ENCODE results near the gene ABHD2. TPM values are rescaled to one million over a fixed set of nuclear protein-coding genes. Genes with fewer than 3 reads are reported as not detected.

The ABHD2 gene
- total RNA-seq, 2 donors from 2014 or later, result 50.8 to 136 TPM

DNA sequence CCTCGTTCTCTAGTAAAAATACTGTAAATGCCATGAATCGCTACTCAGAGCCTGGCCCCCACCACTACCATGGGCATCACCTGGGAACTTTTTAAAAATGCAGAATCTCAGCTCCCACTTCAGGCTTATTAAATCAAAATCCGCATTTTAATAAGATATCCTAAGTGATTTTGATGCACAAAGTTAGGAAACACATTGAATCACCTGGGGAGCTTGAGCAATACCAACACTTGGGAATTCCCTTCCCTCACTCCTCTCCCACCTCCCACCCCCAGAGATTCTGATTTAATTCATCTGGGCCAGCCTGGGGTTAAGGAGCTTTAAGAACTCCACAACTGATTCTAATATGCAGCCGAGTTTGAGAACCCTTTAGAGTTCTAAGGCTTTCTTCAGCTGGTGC is 106.4 kb downstream of the ABHD2 start:
- no peak for TF ChIP-seq POLR2A (IDR thresholded peaks at IDR 0.05)
- TF ChIP-seq, protein P1, sequence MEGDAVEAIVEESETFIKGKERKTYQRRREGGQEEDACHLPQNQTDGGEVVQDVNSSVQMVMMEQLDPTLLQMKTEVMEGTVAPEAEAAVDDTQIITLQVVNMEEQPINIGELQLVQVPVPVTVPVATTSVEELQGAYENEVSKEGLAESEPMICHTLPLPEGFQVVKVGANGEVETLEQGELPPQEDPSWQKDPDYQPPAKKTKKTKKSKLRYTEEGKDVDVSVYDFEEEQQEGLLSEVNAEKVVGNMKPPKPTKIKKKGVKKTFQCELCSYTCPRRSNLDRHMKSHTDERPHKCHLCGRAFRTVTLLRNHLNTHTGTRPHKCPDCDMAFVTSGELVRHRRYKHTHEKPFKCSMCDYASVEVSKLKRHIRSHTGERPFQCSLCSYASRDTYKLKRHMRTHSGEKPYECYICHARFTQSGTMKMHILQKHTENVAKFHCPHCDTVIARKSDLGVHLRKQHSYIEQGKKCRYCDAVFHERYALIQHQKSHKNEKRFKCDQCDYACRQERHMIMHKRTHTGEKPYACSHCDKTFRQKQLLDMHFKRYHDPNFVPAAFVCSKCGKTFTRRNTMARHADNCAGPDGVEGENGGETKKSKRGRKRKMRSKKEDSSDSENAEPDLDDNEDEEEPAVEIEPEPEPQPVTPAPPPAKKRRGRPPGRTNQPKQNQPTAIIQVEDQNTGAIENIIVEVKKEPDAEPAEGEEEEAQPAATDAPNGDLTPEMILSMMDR (IDR thresholded peaks at IDR 0.05), result no peak
- Histone ChIP-seq H3K9me3 (no peaks in the 10 kb centered on the region), H3K4me3 (no peak overlapping the region), H3K4me1 (peaks cover 37% of the 10 kb centered on the region), H3K27ac (no peak overlapping the region), H3K36me3 (replicated peaks in 1 of 2; ENCODE audit: insufficient read depth in 1 of 2, low read depth in 2 of 2) (peaks cover 3 to 36% of the 10 kb centered on the region in 2 donors), H3K27me3 (no peaks in the 10 kb centered on the region)
- intact Hi-C loops (cut with DNase I), result no loop called here
- no peak for ATAC-seq
- WGBS, 2 donors, result 78 to 87% methylated on average over 4 of the region's 4 CpGs
- no peak for DNase-seq

DNA sequence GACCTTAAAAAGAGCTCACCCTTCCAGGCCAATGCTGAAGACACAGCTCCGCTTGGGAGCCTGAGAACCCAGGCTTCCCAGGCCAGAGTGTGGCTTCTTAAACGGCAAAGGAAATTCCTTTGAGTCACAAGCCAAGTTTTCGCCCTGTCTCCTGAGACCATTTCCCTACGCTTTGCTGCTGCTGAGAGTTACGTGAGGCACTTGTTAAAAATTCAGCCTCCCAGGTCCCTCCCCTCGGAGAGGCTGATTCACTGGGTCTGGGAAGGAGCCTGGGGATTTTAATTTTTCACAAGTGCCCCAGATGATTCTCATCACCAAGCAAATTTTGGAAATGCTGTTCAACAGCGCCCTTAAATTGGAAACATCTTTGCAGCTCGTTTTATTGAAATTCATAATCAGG is 107.6 kb downstream of the ABHD2 start:
- peaks cover 3 to 33% of the 10 kb centered on the region in 2 donors for H3K36me3 ChIP-seq (replicated peaks in 1 of 2; ENCODE audit: insufficient read depth in 1 of 2, low read depth in 2 of 2)
- peaks cover 49% of the 10 kb centered on the region for H3K4me1 ChIP-seq
- no peak for DNase-seq
- 86 to 90% methylated on average over 8 of the region's 8 CpGs for WGBS, 2 donors
- no peak overlapping the region for H3K4me3 ChIP-seq
- H3K27me3 ChIP-seq, result no peaks in the 10 kb centered on the region
- no peaks in the 10 kb centered on the region for H3K9me3 ChIP-seq
- H3K27ac ChIP-seq, result peak overlapping the region in 3 of 4 donors; percentile 6 to 85 (median 85)
- intact Hi-C loops (cut with DNase I), result no loop called here
- TF ChIP-seq, protein P1 (IDR thresholded peaks at IDR 0.05), result no peak
- TF ChIP-seq POLR2A (IDR thresholded peaks at IDR 0.05), result no peak
- no peak for ATAC-seq

DNA sequence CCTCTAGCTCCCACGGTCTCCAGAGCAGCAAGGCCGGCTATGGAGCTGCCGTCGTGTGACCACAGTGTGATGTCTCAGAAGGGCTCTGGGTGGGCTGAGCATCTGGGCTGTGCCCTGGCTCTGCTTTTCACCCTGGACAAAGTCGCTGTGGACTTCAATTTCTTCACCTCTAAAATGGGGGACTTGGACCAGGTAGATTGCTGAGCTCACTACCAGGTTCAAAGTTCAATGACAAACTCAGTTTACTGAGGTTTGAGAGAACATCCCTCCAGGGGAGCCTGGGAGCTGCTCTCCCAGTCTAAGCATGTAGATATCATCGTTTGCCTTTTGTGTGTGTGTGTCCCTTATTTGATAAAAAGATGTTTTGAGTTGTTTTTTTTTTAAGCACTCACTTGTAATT is 108.0 kb downstream of the ABHD2 start:
- H3K27me3 ChIP-seq, result no peaks in the 10 kb centered on the region
- DNase-seq (no peak), ATAC-seq (no peak)
- TF ChIP-seq, protein P1 (IDR thresholded peaks at IDR 0.05), result no peak
- TF ChIP-seq POLR2A (IDR thresholded peaks at IDR 0.05), result no peak
- H3K27ac ChIP-seq, result peak overlapping the region; percentile 9 to 85 (median 80)
- no peak overlapping the region for H3K4me3 ChIP-seq
- no peaks in the 10 kb centered on the region for H3K9me3 ChIP-seq
- H3K4me1 ChIP-seq, result peaks cover 49% of the 10 kb centered on the region
- WGBS, 2 donors, result 82 to 83% methylated on average over 6 of the region's 6 CpGs
- H3K36me3 ChIP-seq (replicated peaks in 1 of 2; ENCODE audit: insufficient read depth in 1 of 2, low read depth in 2 of 2), result peaks cover 3 to 32% of the 10 kb centered on the region in 2 donors
- intact Hi-C loops (cut with DNase I), result no loop called here

DNA sequence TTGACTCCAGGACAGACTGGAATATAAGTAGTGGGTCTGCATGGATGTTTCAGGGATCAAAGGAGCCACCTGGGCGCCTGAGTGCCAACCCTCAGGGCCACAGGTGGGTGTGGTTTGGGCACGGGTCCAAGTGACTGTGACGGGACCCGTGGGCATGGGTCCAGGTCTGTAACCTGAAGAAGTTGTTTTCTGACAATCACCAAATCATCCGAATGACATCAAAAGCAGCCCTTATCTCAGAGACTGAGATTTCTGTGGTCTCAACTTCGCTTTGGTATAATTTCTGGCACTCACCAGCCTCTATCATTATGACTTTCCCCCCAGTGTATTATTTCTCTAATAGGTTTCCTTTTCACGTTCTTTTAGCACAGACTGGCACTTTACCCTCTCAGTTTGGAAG is 108.7 kb downstream of the ABHD2 start:
- intact Hi-C loops (cut with DNase I), result no loop called here
- Histone ChIP-seq H3K27ac (peak overlapping the region; percentile 61 to 85 (median 80)), H3K9me3 (no peaks in the 10 kb centered on the region), H3K27me3 (no peaks in the 10 kb centered on the region), H3K36me3 (replicated peaks in 1 of 2; ENCODE audit: insufficient read depth in 1 of 2, low read depth in 2 of 2) (peaks cover 3 to 27% of the 10 kb centered on the region in 2 donors), H3K4me1 (peaks cover 49% of the 10 kb centered on the region), H3K4me3 (no peak overlapping the region)
- DNase-seq (peak; percentile 62 to 83 (median 74)), ATAC-seq (no peak)
- TF ChIP-seq POLR2A (IDR thresholded peaks at IDR 0.05), result no peak
- TF ChIP-seq, protein P1 (IDR thresholded peaks at IDR 0.05), result no peak
- 6 to 10% methylated on average over 7 of the region's 7 CpGs for WGBS, 2 donors

DNA sequence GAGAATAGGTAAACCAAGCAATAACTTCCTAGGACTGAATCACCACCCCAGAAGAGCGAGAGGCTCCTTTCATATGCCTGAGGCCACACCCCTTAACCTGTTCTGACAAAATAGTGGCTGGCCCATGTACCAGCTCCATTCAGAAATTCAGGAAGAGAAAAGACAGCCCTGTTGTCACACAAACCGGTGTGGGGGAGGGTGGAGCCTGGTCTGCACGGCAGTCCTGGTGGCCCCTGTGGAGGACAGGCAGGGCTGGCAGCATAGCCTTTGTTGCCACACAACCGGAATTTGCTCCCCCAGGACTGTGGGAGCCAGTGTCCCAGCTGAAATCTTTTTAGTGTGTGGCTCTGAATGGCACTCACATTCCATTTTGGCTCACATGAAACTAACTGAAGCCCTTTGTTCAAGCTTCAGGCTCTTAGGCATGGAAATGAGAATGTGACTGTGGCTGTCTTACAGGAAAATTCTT is 109.3 kb downstream of the ABHD2 start:
- H3K4me1 ChIP-seq, result peaks cover 49% of the 10 kb centered on the region
- no peaks in the 10 kb centered on the region for H3K27me3 ChIP-seq
- no peak overlapping the region for H3K4me3 ChIP-seq
- DNase-seq (peak; percentile 70 to 82 (median 80)), ATAC-seq (peak; percentile 83)
- H3K36me3 ChIP-seq (replicated peaks in 1 of 2; ENCODE audit: insufficient read depth in 1 of 2, low read depth in 2 of 2), result peaks cover 3 to 23% of the 10 kb centered on the region in 2 donors
- intact Hi-C loops (cut with DNase I), result no loop called here
- peak in 1 of 3 donors; percentile 27 for TF ChIP-seq POLR2A (IDR thresholded peaks at IDR 0.05)
- TF ChIP-seq, protein P1 (IDR thresholded peaks at IDR 0.05), result no peak
- 5 to 23% methylated on average over 3 to 4 of the region's 4 CpGs for WGBS, 2 donors
- H3K27ac ChIP-seq, result peak overlapping the region; percentile 61 to 85 (median 80)
- no peaks in the 10 kb centered on the region for H3K9me3 ChIP-seq
